Measurements from ENCODE around the gene KCNK3.

DNA sequence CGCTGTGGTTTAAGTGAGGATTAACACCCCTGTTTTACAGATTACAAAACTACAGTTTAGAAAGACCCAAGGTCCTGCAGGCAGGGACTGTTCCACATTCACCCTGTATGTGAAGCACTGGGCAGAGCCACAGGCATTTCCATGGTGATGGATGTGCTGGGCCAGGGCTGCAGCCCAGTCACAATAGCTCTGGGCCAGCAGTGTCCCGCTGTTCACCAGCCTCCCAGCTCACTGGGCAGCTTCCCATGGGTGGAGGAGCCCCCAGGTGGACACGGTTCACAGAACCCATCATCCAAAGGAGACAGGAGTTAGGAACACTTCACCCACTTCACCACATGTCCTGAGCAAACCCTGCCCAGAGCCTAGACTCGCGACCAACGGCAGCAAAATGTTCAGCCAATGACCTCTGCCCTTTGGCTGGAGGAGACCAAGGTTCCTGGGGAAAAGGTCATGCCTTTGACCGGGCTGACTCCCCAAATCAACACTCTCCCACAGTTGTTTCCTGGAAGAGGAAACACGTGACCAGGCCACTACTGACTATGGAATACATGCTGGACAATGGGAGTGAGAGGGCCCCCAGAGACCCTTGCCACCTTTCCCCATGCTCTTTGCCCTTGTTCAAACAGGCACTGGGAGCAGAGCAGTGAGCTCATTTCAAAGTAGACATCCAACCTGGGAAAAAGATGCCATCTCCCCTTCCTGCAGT, 43.5 kb downstream of the KCNK3 start:
- TF ChIP-seq, protein P1, sequence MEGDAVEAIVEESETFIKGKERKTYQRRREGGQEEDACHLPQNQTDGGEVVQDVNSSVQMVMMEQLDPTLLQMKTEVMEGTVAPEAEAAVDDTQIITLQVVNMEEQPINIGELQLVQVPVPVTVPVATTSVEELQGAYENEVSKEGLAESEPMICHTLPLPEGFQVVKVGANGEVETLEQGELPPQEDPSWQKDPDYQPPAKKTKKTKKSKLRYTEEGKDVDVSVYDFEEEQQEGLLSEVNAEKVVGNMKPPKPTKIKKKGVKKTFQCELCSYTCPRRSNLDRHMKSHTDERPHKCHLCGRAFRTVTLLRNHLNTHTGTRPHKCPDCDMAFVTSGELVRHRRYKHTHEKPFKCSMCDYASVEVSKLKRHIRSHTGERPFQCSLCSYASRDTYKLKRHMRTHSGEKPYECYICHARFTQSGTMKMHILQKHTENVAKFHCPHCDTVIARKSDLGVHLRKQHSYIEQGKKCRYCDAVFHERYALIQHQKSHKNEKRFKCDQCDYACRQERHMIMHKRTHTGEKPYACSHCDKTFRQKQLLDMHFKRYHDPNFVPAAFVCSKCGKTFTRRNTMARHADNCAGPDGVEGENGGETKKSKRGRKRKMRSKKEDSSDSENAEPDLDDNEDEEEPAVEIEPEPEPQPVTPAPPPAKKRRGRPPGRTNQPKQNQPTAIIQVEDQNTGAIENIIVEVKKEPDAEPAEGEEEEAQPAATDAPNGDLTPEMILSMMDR (IDR thresholded peaks at IDR 0.05; ENCODE audit: low read depth, low read length): no peak
- no peak for TF ChIP-seq EZH2phosphoT487 (IDR thresholded peaks at IDR 0.05; ENCODE audit: low read depth)

Data from OCI-LY3 (cell line).